ENCODE measurements around the gene FHAD1. TPM values are rescaled to one million over a fixed set of nuclear protein-coding genes. Genes with fewer than 3 reads are reported as not detected.

The FHAD1 gene
- total and polyA plus RNA-seq, 8 donors: 0.75 to 5.5 (median 2.1) TPM

DNA sequence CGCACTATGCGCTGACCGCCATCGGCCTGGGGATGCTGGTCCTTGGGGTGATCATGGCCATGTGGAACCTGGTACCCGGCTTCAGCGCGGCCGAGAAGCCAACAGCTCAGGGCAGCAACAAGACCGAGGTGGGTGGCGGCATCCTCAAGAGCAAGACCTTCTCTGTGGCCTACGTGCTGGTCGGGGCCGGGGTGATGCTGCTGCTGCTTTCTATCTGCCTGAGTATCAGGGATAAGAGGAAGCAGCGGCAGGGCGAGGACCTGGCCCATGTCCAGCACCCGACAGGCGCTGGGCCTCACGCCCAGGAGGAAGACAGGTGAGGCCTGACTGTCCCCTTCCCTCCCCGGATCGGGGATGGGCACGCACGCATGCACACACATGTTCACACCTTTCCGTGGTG is 31.9 kb upstream of the FHAD1 start:
- intact Hi-C loops (cut with DNase I): loop anchor here in 1 of 3 donors (10.0 kb wide), 1 partner anchor 50 kb away; no protein-coding TSS in a partner anchor
- ATAC-seq (no peak), FAIRE-seq (no peak), DNase-seq (no peak)
- WGBS, 2 donors: 80 to 84% methylated on average over 23 of the region's 23 CpGs
- Histone ChIP-seq H3K27ac (peak overlapping the region in 1 of 4 donors; percentile 4), H3K27me3 (no peaks in the 10 kb centered on the region), H3K36me3 (peaks cover 0 to 24% (median 4%) of the 10 kb centered on the region in 3 donors), H3K9me3 (no peaks in the 10 kb centered on the region), H3K4me3 (no peak overlapping the region), H3K4me1 (peaks cover 18 to 32% (median 27%) of the 10 kb centered on the region in 3 donors)
- TF ChIP-seq CTCF (IDR thresholded peaks at IDR 0.05): no peak

GRCh38 chr1:15217654-15218053 is 29.4 kb upstream of the FHAD1 start:
- TF ChIP-seq CTCF (IDR thresholded peaks at IDR 0.05): no peak
- H3K36me3 ChIP-seq: peaks cover 0 to 24% (median 4%) of the 10 kb centered on the region in 3 donors
- DNase-seq (no peak), ATAC-seq (no peak), FAIRE-seq (no peak)
- 93 to 95% methylated on average over 1 of the region's 1 CpG for WGBS, 2 donors
- H3K4me1 ChIP-seq: peaks cover 2 to 23% (median 17%) of the 10 kb centered on the region in 3 donors
- H3K27me3 ChIP-seq: no peaks in the 10 kb centered on the region
- no peak overlapping the region for H3K27ac ChIP-seq
- intact Hi-C loops (cut with DNase I): loop anchor here in 1 of 3 donors (10.0 kb wide), 1 partner anchor 53 kb away; no protein-coding TSS in a partner anchor
- no peaks in the 10 kb centered on the region for H3K9me3 ChIP-seq
- H3K4me3 ChIP-seq: no peak overlapping the region

DNA sequence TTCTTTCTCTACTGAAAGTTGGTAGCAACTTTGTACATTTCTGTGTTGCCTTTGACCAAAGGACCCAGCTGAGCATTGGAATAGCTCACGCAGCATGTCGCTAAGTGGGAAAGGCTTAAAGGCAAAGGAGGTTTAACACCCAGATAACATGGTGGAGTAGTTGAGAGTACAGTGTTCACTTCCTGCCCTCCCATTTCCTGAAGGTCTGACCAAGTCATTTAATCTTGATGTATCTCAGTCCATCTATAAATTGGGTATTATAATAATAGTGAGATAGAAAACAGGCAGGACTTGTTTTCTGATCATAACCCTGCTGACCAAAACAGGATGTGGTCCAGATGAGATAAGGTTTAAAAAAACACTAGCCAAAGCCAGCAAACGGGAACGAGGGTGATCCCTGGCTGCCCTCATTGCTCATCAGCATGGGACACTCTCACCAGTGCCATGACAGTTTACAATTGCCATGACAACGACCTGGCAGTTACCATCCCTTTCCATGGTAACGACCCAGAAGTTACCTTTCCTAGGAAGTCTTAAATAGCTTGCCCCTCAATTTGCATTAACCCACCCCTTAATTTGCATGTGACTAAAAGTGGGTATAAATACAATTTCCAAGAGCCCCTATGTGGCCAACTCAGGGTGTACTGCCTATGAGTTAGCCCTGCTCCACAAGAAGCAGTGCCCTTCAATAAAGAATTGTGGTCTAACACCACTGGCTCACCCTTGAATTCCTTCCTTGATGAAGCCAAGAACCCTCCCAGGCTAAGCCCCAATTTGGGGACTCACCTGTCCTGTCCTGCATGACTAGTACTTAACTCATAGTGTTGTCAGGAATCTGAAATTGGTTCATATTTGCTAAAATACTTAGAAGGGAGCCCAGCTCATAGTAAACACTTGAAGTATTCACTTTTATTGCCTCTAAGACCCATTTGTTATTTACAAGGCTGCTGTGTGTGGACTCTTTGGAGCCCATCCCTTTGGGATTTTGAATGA is 28.4 kb upstream of the FHAD1 start:
- H3K4me1 ChIP-seq: peaks cover 0 to 16% (median 9%) of the 10 kb centered on the region in 3 donors
- WGBS, 2 donors: 61 to 64% methylated on average over 6 of the region's 6 CpGs
- peaks cover 0 to 24% (median 4%) of the 10 kb centered on the region in 3 donors for H3K36me3 ChIP-seq
- TF ChIP-seq CTCF (IDR thresholded peaks at IDR 0.05): no peak
- H3K4me3 ChIP-seq: no peak overlapping the region
- H3K27me3 ChIP-seq: no peaks in the 10 kb centered on the region
- intact Hi-C loops (cut with DNase I): loop anchor here in 1 of 3 donors (10.0 kb wide), 1 partner anchor 54 kb away; no protein-coding TSS in a partner anchor
- FAIRE-seq: no peak
- peak; percentile 29 to 62 (median 38) for ATAC-seq
- no peaks in the 10 kb centered on the region for H3K9me3 ChIP-seq
- DNase-seq: peak in 1 of 6 donors; percentile 31
- H3K27ac ChIP-seq: peak overlapping the region in 1 of 4 donors; percentile 8

GRCh38 chr1:15219280-15220023 is 27.6 kb upstream of the FHAD1 start:
- intact Hi-C loops (cut with DNase I): loop anchor here in 1 of 3 donors (10.0 kb wide), 1 partner anchor 55 kb away; no protein-coding TSS in a partner anchor
- no peak overlapping the region for H3K27ac ChIP-seq
- ATAC-seq (no peak), DNase-seq (no peak), FAIRE-seq (no peak)
- no peak overlapping the region for H3K4me3 ChIP-seq
- no peaks in the 10 kb centered on the region for H3K9me3 ChIP-seq
- TF ChIP-seq CTCF (IDR thresholded peaks at IDR 0.05): no peak
- peaks cover 0 to 24% (median 4%) of the 10 kb centered on the region in 3 donors for H3K36me3 ChIP-seq
- WGBS, 2 donors: 88 to 95% methylated on average over 22 of the region's 22 CpGs
- no peaks in the 10 kb centered on the region for H3K27me3 ChIP-seq
- H3K4me1 ChIP-seq: peaks cover 0 to 16% (median 9%) of the 10 kb centered on the region in 3 donors

All from pancreas (tissue), 10 donors.